ENCODE results near the gene ULK3. TPM values are rescaled to one million over a fixed set of nuclear protein-coding genes. Genes with fewer than 3 reads are reported as not detected.
A peak's percentile ranks its signal among the peaks of the same experiment; 100 is the strongest.

ULK3 gene
- total RNA-seq, 1 donor from 2014 or later = 52.1 TPM

GRCh38 chr15:74869372-74869725 lies 26.4 kb upstream of the ULK3 start:
- Mint-ChIP-seq H3K4me1 (peaks cover 85% of the 10 kb centered on the region), H3K4me3 (peak overlapping the region; percentile 82), H3K36me3 (ENCODE audit: low read depth) (peaks cover 54% of the 10 kb centered on the region), H3K9me3 (no peaks in the 10 kb centered on the region), H3K27me3 (no peaks in the 10 kb centered on the region), H3K27ac (peak overlapping the region; percentile 92)
- ATAC-seq (ENCODE audit: low read depth) = no peak
- TF ChIP-seq CTCF (IDR thresholded peaks at IDR 0.05) = no peak
- intact Hi-C loops (cut with micrococcal nuclease) = no loop called here
- ChIA-PET CTCF (interaction anchor here (0.6 to 2.6 kb wide), 6 partner anchors 21 to 83 kb away, joined by 3 to 18 read pairs (median 3); partner anchors contain the start of genes MPI and ULK3), POLR2A (interaction anchor here (0.6 to 3.8 kb wide), 16 partner anchors 12 to 173 kb away, joined by 3 to 35 read pairs (median 6); partner anchors contain the start of genes FAM219B, MPI and ULK3)
- DNase-seq = no peak

- Mint-ChIP-seq H3K4me3 (peak overlapping the region; percentile 12), H3K36me3 (ENCODE audit: low read depth) (peaks cover 58% of the 10 kb centered on the region)
- no peak for ATAC-seq (ENCODE audit: low read depth)
Observed at GRCh38 chr15:74868059-74868458, 25.1 kb upstream of the ULK3 start.

GRCh38 chr15:74867466-74868038 lies 24.6 kb upstream of the ULK3 start:
- POLR2A ChIA-PET = interaction anchor here (3.2 to 3.8 kb wide), 2 partner anchors 10 to 39 kb away, joined by 17 to 35 read pairs; partner anchors contain the start of gene FAM219B
- no peaks in the 10 kb centered on the region for H3K27me3 Mint-ChIP-seq
- H3K4me1 Mint-ChIP-seq = peaks cover 82% of the 10 kb centered on the region
- peak overlapping the region; percentile 45 for H3K4me3 Mint-ChIP-seq
- ATAC-seq (ENCODE audit: low read depth) (no peak), DNase-seq (no peak)
- H3K9me3 Mint-ChIP-seq = no peaks in the 10 kb centered on the region
- intact Hi-C loops (cut with micrococcal nuclease) = no loop called here
- peak overlapping the region; percentile 60 for H3K27ac Mint-ChIP-seq
- TF ChIP-seq CTCF (IDR thresholded peaks at IDR 0.05) = no peak
- peaks cover 53% of the 10 kb centered on the region for H3K36me3 Mint-ChIP-seq (ENCODE audit: low read depth)
- CTCF ChIA-PET = interaction anchor here (1.3 to 1.9 kb wide), 2 partner anchors 15 to 34 kb away, joined by 3 to 8 read pairs; no protein-coding TSS in a partner anchor

More at GRCh38 chr15:74868059-74868458, 25.1 kb upstream of the ULK3 start:
- Mint-ChIP-seq H3K4me1 (peaks cover 86% of the 10 kb centered on the region), H3K27ac (peak overlapping the region; percentile 60), H3K9me3 (no peaks in the 10 kb centered on the region), H3K27me3 (no peaks in the 10 kb centered on the region)
- DNase-seq = no peak
- intact Hi-C loops (cut with micrococcal nuclease) = no loop called here
- ChIA-PET POLR2A (interaction anchor here (3.2 to 3.8 kb wide), 2 partner anchors 10 to 38 kb away, joined by 17 to 35 read pairs; partner anchors contain the start of gene FAM219B), CTCF (interaction anchor here (1.9 kb wide), 1 partner anchor 34 kb away, joined by 8 read pairs; no protein-coding TSS in a partner anchor)
- TF ChIP-seq CTCF (IDR thresholded peaks at IDR 0.05) = no peak

GRCh38 chr15:74866090-74866489 lies 23.1 kb upstream of the ULK3 start:
- ChIA-PET CTCF (interaction anchor here (1.3 kb wide), 1 partner anchor 13 kb away, joined by 3 read pairs; no protein-coding TSS in a partner anchor), POLR2A (interaction anchor here (0.7 to 0.8 kb wide), 3 partner anchors 9 to 87 kb away, joined by 3 to 11 read pairs (median 5); no protein-coding TSS in a partner anchor)
- no peak overlapping the region for H3K4me3 Mint-ChIP-seq
- peaks cover 55% of the 10 kb centered on the region for H3K36me3 Mint-ChIP-seq (ENCODE audit: low read depth)
- peaks cover 71% of the 10 kb centered on the region for H3K4me1 Mint-ChIP-seq
- intact Hi-C loops (cut with micrococcal nuclease) = no loop called here
- DNase-seq (no peak), ATAC-seq (ENCODE audit: low read depth) (no peak)
- H3K27ac Mint-ChIP-seq = peak overlapping the region; percentile 46
- H3K27me3 Mint-ChIP-seq = no peaks in the 10 kb centered on the region
- no peaks in the 10 kb centered on the region for H3K9me3 Mint-ChIP-seq
- no peak for TF ChIP-seq CTCF (IDR thresholded peaks at IDR 0.05)

GRCh38 chr15:74865316-74865715 lies 22.4 kb upstream of the ULK3 start:
- intact Hi-C loops (cut with micrococcal nuclease) = no loop called here
- Mint-ChIP-seq H3K4me1 (peaks cover 63% of the 10 kb centered on the region), H3K27me3 (no peaks in the 10 kb centered on the region), H3K9me3 (no peaks in the 10 kb centered on the region), H3K36me3 (ENCODE audit: low read depth) (peaks cover 49% of the 10 kb centered on the region), H3K27ac (no peak overlapping the region), H3K4me3 (no peak overlapping the region)
- ChIA-PET POLR2A (interaction anchor here (0.7 to 0.8 kb wide), 2 partner anchors 10 to 18 kb away, joined by 3 to 11 read pairs; no protein-coding TSS in a partner anchor), CTCF (no interaction called here)
- DNase-seq (no peak), ATAC-seq (ENCODE audit: low read depth) (no peak)
- TF ChIP-seq CTCF (IDR thresholded peaks at IDR 0.05) = no peak

All from activated B cell treated with CpG ODN at 0.5 μM for 24 hours (primary cell).